Measurements from ENCODE around the gene RRAS2.

DNA sequence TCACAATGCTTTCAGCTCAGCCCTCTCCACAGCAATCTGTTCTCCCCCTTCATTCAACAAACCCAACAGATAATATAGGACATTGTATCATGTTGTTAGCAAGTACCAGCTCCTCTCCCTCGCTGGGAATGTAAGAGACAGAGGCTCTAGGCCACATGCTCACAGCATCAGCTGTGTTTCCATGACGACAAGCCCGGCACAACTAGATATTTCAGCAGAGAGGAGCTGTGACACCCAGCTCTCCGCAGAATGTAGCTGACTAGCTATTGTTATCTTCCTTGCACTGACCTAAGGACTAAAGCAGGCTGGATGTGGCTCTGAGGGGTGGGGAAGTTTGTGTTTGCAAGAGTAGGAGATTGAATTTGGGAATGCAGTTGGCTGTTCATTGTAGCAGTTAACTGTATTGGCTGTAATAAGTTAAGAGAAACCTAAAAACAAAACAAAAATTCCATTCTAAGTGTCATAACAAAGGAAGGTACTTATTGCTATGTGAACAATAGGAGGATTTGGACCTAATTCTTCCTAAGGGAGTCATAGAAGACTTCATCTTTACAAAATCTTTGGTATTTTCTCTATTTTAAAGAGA lies 28.0 kb upstream of the RRAS2 start:
- no peak for TF ChIP-seq CTCF (IDR thresholded peaks at IDR 0.05)
- no peak for TF ChIP-seq MEF2A (IDR thresholded peaks at IDR 0.05; ENCODE audit: borderline replicate concordance, low read depth)
- no peak for TF ChIP-seq PBX3 (IDR thresholded peaks at IDR 0.05)
- TF ChIP-seq, protein P1, sequence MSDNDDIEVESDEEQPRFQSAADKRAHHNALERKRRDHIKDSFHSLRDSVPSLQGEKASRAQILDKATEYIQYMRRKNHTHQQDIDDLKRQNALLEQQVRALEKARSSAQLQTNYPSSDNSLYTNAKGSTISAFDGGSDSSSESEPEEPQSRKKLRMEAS (IDR thresholded peaks at IDR 0.05; ENCODE audit: low read depth) = 0 out of 2 replicates have a peak, but pooled peaks have one; percentile 31
- no peak for TF ChIP-seq NRF1 (IDR thresholded peaks at IDR 0.05; ENCODE audit: low read depth, low read length)
- no peak for TF ChIP-seq RAD21 (IDR thresholded peaks at IDR 0.05; ENCODE audit: low read length)
- no peak for TF ChIP-seq ZBTB33 (IDR thresholded peaks at IDR 0.05; ENCODE audit: borderline replicate concordance, low read depth)
- no peak for TF ChIP-seq JUND (IDR thresholded peaks at IDR 0.05)

Measured in SK-N-SH (cell line).